Upper lobe of left lung (tissue), 6 donors: Measurements from ENCODE around the gene MGMT. TPM values are rescaled to one million over a fixed set of nuclear protein-coding genes. Genes with fewer than 3 reads are reported as not detected.

Experiments
- ATAC-seq, 2 donors: fragments of 200-7000 bp; cut with Tn5 transposase; one replicate each; pipeline ENCODE4 v1.9.1; 2022; ENCODE audit warnings: mild to moderate bottlenecking in 2 of 2, moderate library complexity in 2 of 2; ENCODE audit not compliant: low FRiP score in 2 of 2
- DNase-seq, 2 donors: peaks; one replicate each; pipeline ENCODE4 v3.0.0-alpha.2; 2019 to 2020
- H3K27ac ChIP-seq, 4 donors: fragments of 200-600 bp; sonication (generic); one replicate each; pipeline ENCODE4 v1.5.1; 2016 to 2019
- H3K27me3 ChIP-seq, 4 donors: fragments of 200-600 bp; sonication (generic); one replicate each; pipeline ENCODE4 v1.5.1; 2017 to 2019
- H3K36me3 ChIP-seq, 4 donors: fragments of 200-600 bp; sonication (generic); one replicate each; pipeline ENCODE4 v1.5.1; 2016 to 2019
- H3K4me1 ChIP-seq, 4 donors: fragments of 200-600 bp; sonication (generic); one replicate each; pipeline ENCODE4 v1.5.1; 2018 to 2019
- H3K4me3 ChIP-seq, 4 donors: fragments of 200-600 bp; sonication (generic); one replicate each; pipeline ENCODE4 v1.5.1; 2017 to 2019; ENCODE audit warnings: mild to moderate bottlenecking in 2 of 4, moderate library complexity in 1 of 4
- H3K9me3 ChIP-seq, 4 donors: fragments of 200-600 bp; sonication (generic); one replicate each; pipeline ENCODE4 v1.5.1; 2018 to 2019
- EP300 ChIP-seq, 4 donors: sonication (generic); formaldehyde crosslinking; IDR thresholded peaks; one replicate each; pipeline ENCODE4 v1.5.1; 2017; ENCODE audit warnings: antibody characterized with exemption in 4 of 4, control low read depth in 2 of 4
- POLR2A ChIP-seq, 4 donors: fragments of 450-650 bp; IDR thresholded peaks; one replicate each; pipeline ENCODE4 v1.5.1; 2016 to 2017; ENCODE audit warnings: antibody characterized with exemption in 4 of 4, mild to moderate bottlenecking in 2 of 4
- POLR2AphosphoS5 ChIP-seq, 2 donors: sonication (generic); formaldehyde crosslinking; IDR thresholded peaks; one replicate each; pipeline ENCODE4 v1.5.1; 2017; ENCODE audit warnings: antibody characterized with exemption in 2 of 2
- WGBS, 2 donors: methylation state at CpG; one replicate each; pipeline ENCODE4 v1.1.5; 2017 to 2018; 5-methylcytosine and 5-hydroxymethylcytosine counted together
- total RNA-seq, 6 donors: library from RNA; depleted of rRNA in 4 of 6; stranded (reverse); fragments of >200 nt in 4 of 6; gene quantifications; one replicate each; pipeline versions ENCODE4 v1.1.0 to v1.2.1, GENCODE V29; 2016 to 2021
- TF ChIP-seq, protein P1 (sequence below), 6 experiments: fragments of 450-650 bp in 4 of 6; fragments of 200-600 bp in 2 of 6; sonication (generic) in 2 of 6; IDR thresholded peaks; one replicate each; pipeline ENCODE4 v1.5.1; 2016 to 2019; ENCODE audit warnings: antibody characterized with exemption in 6 of 6
- donor health status: DM: no; HTN: no; CAD: no; lungs with moderate emphysema.
- donor health status: DM: no; HTN: yes; CAD: no; lungs with severe emphysema.

The MGMT gene
- total RNA-seq, 6 donors from 2014 or later, result 20.9 to 44.0 (median 29.6) TPM

DNA sequence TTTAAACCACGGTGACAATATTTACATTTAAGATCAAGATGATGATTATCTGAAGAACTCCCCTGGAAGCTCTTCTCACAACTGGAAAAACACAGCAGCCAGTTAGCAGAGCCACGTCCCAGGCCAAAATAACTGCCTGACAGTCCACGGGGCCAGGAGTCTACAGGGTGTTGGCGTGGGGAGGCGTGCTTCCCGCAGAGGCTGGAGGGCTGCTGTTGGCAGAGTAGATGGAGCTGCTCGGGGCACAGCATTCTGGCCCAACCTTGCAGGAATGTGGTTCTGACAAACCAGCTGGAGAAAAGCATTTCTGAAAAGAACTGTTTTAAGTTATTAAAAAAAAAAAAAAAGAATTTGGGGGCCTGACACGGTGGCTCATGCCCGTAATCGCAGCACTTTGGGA, 319.2 kb downstream of the MGMT start:
- no peak for TF ChIP-seq EP300 (IDR thresholded peaks at IDR 0.05)
- no peak for TF ChIP-seq POLR2A (IDR thresholded peaks at IDR 0.05)
- TF ChIP-seq POLR2AphosphoS5 (IDR thresholded peaks at IDR 0.05), result no peak
- TF ChIP-seq, protein P1, sequence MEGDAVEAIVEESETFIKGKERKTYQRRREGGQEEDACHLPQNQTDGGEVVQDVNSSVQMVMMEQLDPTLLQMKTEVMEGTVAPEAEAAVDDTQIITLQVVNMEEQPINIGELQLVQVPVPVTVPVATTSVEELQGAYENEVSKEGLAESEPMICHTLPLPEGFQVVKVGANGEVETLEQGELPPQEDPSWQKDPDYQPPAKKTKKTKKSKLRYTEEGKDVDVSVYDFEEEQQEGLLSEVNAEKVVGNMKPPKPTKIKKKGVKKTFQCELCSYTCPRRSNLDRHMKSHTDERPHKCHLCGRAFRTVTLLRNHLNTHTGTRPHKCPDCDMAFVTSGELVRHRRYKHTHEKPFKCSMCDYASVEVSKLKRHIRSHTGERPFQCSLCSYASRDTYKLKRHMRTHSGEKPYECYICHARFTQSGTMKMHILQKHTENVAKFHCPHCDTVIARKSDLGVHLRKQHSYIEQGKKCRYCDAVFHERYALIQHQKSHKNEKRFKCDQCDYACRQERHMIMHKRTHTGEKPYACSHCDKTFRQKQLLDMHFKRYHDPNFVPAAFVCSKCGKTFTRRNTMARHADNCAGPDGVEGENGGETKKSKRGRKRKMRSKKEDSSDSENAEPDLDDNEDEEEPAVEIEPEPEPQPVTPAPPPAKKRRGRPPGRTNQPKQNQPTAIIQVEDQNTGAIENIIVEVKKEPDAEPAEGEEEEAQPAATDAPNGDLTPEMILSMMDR (IDR thresholded peaks at IDR 0.05), result no peak
- no peak for DNase-seq
- H3K9me3 ChIP-seq, result no peaks in the 10 kb centered on the region
- H3K4me3 ChIP-seq, result no peak overlapping the region
- no peak overlapping the region for H3K27ac ChIP-seq
- ATAC-seq, result no peak
- 58 to 65% methylated on average over 10 of the region's 10 CpGs for WGBS, 2 donors
- no peaks in the 10 kb centered on the region for H3K36me3 ChIP-seq
- H3K4me1 ChIP-seq, result no peaks in the 10 kb centered on the region
- no peaks in the 10 kb centered on the region for H3K27me3 ChIP-seq

GRCh38 chr10:129787557-129787956, 320.5 kb downstream of the MGMT start:
- Histone ChIP-seq H3K4me1 (no peaks in the 10 kb centered on the region), H3K36me3 (no peaks in the 10 kb centered on the region), H3K4me3 (no peak overlapping the region), H3K27me3 (no peaks in the 10 kb centered on the region), H3K9me3 (no peaks in the 10 kb centered on the region), H3K27ac (no peak overlapping the region)
- no peak for ATAC-seq
- 87 to 93% methylated on average over 5 of the region's 5 CpGs for WGBS, 2 donors
- DNase-seq, result no peak
- TF ChIP-seq, protein P1 (IDR thresholded peaks at IDR 0.05), result no peak
- TF ChIP-seq EP300 (IDR thresholded peaks at IDR 0.05) (no peak), POLR2AphosphoS5 (IDR thresholded peaks at IDR 0.05) (no peak), POLR2A (IDR thresholded peaks at IDR 0.05) (no peak)

GRCh38 chr10:129788215-129788614, 321.2 kb downstream of the MGMT start:
- Histone ChIP-seq H3K4me1 (no peaks in the 10 kb centered on the region), H3K27ac (no peak overlapping the region), H3K27me3 (no peaks in the 10 kb centered on the region), H3K4me3 (no peak overlapping the region), H3K9me3 (no peaks in the 10 kb centered on the region), H3K36me3 (no peaks in the 10 kb centered on the region)
- WGBS, 2 donors, result 60 to 88% methylated on average over 1 to 10 of the region's 10 CpGs
- no peak for ATAC-seq
- TF ChIP-seq EP300 (IDR thresholded peaks at IDR 0.05) (no peak), POLR2AphosphoS5 (IDR thresholded peaks at IDR 0.05) (no peak), POLR2A (IDR thresholded peaks at IDR 0.05) (no peak)
- TF ChIP-seq, protein P1 (IDR thresholded peaks at IDR 0.05), result no peak
- DNase-seq, result no peak

DNA sequence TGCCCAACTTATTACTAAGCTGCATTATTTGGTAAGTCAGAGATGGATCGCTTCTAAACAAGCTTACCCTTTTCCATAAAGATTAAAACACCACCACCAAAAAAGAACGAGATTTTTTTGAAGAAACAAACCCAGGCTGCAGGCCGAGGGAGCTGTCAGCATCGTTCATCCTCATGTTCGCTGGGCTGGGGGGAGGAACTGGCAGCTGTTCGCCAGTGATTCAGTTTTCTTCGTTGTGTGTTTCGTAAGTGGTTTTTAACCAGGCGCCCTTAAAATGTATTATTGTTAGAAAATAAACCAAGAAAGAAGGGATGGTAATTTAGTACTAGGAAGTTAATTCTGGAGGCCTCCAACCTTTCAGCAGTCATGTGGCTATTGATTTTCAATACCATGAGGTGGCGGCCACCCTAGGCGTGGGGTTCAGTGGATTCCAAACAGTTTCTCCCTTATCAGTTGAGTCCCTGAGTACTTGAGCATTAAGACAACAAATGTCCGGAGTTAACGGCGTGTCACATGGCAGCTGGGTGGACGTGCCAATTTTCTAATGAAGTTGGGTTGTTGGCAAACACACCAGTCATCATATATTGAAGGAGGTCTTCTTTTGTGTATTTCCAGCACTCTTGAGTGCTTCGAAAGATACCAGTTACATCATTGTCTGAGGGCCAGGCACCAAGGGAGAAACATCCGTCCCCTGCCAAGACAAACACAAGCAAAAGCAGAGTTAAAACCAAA, 323.8 kb downstream of the MGMT start:
- Histone ChIP-seq H3K9me3 (no peaks in the 10 kb centered on the region), H3K36me3 (no peaks in the 10 kb centered on the region), H3K27me3 (no peaks in the 10 kb centered on the region), H3K4me3 (no peak overlapping the region), H3K4me1 (no peaks in the 10 kb centered on the region), H3K27ac (no peak overlapping the region)
- no peak for DNase-seq
- TF ChIP-seq, protein P1 (IDR thresholded peaks at IDR 0.05), result no peak
- TF ChIP-seq POLR2AphosphoS5 (IDR thresholded peaks at IDR 0.05) (no peak), POLR2A (IDR thresholded peaks at IDR 0.05) (no peak), EP300 (IDR thresholded peaks at IDR 0.05) (no peak)
- WGBS, 2 donors, result 70 to 75% methylated on average over 17 of the region's 17 CpGs
- ATAC-seq, result no peak

- no peaks in the 10 kb centered on the region for H3K27me3 ChIP-seq
- ATAC-seq, result no peak
- H3K36me3 ChIP-seq, result no peaks in the 10 kb centered on the region
- H3K4me3 ChIP-seq, result no peak overlapping the region
- DNase-seq, result no peak
- no peak for TF ChIP-seq POLR2AphosphoS5 (IDR thresholded peaks at IDR 0.05)
- TF ChIP-seq, protein P1 (IDR thresholded peaks at IDR 0.05), result no peak
- TF ChIP-seq POLR2A (IDR thresholded peaks at IDR 0.05), result no peak
- no peak for TF ChIP-seq EP300 (IDR thresholded peaks at IDR 0.05)
- H3K9me3 ChIP-seq, result no peaks in the 10 kb centered on the region
- WGBS, 2 donors, result 89 to 92% methylated on average over 7 of the region's 7 CpGs
- H3K4me1 ChIP-seq, result no peaks in the 10 kb centered on the region
- H3K27ac ChIP-seq, result no peak overlapping the region
These were observed 325.1 kb downstream of the MGMT start for GRCh38 chr10:129792141-129792540.
